Stimulated activated CD4-positive, alpha-beta T cell treated with anti-CD3 and anti-CD28 coated beads, Interleukin-12 subunit alpha, Interleukin-12 subunit beta, amount 100 ng/mL, for 4 hours (primary cell): ENCODE data around the gene DUSP11.
"Not testable (repeated sequence)": the region's sequence is repeated elsewhere in the genome, so short reads cannot be mapped to it uniquely, and the experiment has no call there.

Experiments
- DNase-seq: peaks from one replicate; pipeline ENCODE4 v3.0.0-alpha.2; 2020

Gene DUSP11

GRCh38 chr2:73779467-73780236, at the start of gene DUSP11:
Gene DUSP11 (minus strand): TSS chr2:73780103. CDS start chr2:73779974, 129 bp downstream.
- DNase-seq: peak; percentile 96

DNA sequence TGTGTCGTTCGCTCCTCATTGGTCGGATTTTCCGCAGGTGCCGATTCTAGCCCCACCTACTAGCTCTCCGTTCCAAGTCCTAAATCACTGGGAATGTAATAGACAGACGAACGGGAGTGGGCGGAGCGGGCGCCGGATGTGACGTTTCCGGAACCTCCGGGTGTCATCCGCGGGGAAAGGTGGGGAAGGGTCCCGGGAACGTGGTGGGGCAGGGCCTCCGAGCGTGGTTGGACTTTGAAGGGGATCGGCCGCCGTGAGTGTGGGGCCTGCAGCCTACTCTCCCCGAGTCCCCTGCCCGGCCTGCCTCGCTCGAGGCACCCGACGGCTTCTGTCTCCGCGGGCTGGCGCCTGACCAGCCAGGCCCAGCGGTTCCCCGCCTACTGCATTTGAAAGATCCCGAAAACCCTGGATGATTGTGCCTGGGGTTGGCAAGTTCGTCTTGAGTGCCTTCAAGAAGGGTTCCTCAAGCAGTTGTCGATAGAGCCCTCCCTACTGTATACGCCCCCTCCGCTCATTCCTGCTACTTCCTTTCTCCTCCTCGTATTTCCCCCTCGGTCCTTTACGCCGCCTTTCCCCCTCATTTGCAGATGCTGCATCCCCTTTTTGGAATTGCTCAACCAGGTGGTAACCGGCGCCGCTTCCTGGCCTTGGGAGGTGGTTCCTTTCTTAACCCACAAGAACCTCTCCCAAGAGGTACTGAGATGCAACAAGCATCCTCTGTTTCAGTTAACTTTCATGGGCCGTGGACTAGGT, 49.1 kb upstream of the DUSP11 start, which contains the start of gene STAMBP:
Gene STAMBP, plus strand, starts transcription at position 144 of the 753 bp plus-strand sequence. CDS start 1,896 bp downstream, outside the sequence.
- peak; percentile 82 for DNase-seq

- DNase-seq: no peak
Measured at GRCh38 chr2:73828389-73828817, 48.5 kb upstream of the DUSP11 start.

GRCh38 chr2:73827660-73828388, 47.9 kb upstream of the DUSP11 start:
- no peak for DNase-seq

GRCh38 chr2:73827018-73827417, 47.1 kb upstream of the DUSP11 start:
- DNase-seq: no peak

- no peak for DNase-seq
Measured at GRCh38 chr2:73825408-73825807, 45.5 kb upstream of the DUSP11 start.

GRCh38 chr2:73823916-73824523, 44.1 kb upstream of the DUSP11 start:
- DNase-seq: no peak

DNA sequence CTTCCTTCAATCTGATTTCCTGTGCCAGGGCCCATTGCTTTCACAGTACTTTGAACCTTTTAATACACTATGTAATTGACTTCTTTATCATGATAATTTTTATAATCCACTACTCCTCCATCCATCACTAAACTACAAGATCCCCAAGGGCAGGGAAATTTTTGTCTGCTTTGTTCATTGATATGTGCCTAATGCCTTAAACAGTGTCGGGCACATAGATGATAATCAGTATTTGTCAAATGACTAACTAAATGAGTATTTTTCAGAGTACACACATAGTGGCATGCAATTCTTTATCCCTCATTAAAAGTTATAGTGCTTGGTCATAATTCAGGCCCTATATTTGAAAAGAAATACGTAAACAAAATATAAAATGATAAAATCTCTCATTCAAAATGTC, 43.5 kb upstream of the DUSP11 start:
- no peak for DNase-seq

DNA sequence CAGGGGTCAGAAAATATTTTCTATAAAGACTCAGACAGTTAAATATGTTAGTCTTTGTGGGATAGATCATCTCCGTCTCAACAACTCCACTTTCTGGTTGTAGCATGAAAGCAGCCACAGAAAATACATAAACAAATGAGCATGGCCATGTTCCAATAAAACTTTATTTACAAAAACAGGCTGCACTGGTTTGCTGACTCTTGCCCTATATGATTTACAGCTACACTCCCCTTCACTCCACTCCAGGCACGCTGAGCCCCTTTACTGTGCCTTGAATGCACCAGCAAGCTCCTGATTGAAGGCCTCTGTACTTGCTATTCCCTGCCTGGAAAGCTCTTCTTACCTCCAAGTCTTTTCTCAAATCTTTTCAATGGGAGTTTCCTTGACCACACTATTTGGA, 43.1 kb upstream of the DUSP11 start:
- no peak for DNase-seq

GRCh38 chr2:73822276-73822675, 42.4 kb upstream of the DUSP11 start:
- DNase-seq: no peak

- DNase-seq: no peak
Measured at GRCh38 chr2:73821669-73822068, 41.8 kb upstream of the DUSP11 start.

GRCh38 chr2:73821227-73821626, 41.3 kb upstream of the DUSP11 start:
- DNase-seq: no peak

DNA sequence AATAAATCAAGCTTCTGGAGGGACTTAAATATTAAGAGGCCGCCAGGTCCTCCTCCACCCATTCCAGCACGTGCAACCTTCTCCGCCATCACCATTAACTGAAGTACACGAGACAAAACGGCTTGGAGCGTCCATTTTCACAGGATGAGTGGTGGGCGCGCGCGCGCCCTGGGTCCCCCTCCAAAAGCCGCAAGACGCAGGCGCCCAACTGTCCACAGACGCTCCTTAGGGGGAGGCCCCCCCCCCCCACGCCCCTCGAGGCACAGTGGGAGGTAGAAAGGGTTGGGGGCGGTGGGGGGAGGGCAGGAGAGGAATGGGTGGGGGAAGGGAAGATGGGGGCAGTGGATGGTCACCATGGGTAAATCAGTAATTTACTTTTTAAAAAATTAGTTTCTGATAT, 38.4 kb upstream of the DUSP11 start:
- DNase-seq: no peak

DNA sequence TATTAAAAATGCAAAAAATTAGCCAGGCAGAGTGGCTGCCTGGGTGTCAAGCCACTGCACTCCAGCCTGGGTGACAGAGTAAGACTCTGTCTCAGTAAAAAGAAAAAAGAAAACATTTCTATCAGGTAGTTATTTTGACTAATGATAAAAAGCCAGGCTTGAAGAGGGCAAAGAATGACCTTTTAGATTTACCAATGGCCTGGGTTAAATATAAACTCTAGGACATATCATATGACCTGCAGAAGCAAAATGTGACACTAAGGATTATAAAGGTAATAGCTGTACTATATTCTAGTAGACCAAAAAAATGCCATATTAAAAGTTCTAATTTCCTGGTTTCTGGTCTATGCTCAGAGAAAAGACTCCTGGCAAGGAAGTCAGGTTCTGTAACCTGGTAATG, 32.7 kb upstream of the DUSP11 start:
- no peak for DNase-seq

DNA sequence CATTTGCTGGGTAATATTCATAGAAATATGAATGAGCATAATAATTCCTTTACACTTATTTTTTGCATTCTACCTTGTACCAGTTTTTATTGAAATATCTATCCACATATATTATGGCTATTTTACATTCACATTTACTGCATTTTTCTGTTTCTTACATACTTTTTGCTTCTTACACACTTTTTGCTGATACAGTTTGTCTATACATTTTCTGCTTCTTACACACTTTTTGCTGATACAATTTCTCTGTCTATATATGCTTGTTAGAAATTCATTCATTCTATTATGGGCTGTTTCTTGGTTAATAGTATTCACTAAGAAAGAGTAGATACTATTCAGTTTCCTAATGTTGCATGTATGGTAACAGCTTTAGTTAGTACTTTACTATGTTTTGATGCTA, 32.0 kb upstream of the DUSP11 start:
- DNase-seq: no peak

GRCh38 chr2:73783883-73784282, 4.0 kb upstream of the DUSP11 start, which contains the start of gene C2orf78:
Gene C2orf78 (plus strand): TSS chr2:73784183. CDS start chr2:73784310, 127 bp downstream.
- DNase-seq: not testable (repeated sequence)

DNA sequence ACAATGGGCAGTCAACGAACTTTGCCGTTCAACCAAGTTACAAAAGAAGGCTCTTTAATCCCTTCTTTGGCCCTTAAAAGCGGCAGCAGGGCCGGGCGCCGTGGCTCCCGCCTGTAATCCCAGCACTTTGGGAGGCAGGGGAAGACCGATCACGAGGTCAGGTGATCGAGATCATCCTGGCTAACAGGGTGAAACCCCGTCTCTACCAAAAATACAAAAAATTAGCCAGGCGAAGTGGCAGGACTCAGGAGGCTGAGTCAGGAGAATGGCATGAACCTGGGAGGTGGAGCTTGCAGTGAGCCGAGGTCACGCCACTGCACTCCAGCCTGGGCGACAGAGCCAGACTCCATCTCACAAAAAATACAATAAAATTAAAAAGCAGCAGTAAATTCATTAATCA, 3.5 kb upstream of the DUSP11 start:
- not testable (repeated sequence) for DNase-seq

- DNase-seq: no peak
Measured at GRCh38 chr2:73780237-73780582, 307 bp upstream of the DUSP11 start.

- not testable (repeated sequence) for DNase-seq
Measured at GRCh38 chr2:73778867-73779466, 936 bp downstream of the DUSP11 start.

DNA sequence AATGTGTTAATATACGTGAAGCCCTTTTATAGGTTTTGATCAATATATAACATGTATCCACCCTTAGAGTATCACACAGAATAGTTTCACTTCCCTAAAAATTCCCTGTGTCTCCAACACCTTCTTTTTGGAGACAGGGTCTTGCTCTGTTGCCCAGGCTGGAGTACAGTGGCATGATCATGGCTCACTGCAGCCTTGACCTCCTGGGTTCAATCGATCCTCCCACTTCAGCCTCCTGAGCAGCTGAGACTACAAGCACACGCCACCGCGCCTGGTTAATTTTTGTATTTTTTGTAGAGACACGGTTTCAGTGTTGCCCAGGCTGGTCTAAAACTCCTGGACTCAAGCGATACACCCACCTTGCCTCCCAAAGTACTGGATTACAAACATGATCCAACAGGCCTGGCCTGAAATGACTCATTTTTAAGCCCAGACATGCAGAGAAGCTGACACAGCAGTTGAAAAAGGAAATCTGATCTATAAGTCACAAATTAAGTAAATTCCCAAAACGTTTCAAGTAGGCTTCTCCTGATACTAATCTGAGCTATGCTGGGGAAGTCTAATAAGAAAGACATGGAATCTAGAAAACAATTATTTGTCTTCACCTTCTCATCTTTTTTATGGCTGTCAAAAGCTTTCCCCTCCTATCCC, 2.9 kb downstream of the DUSP11 start:
- no peak for DNase-seq

- DNase-seq: no peak
Measured at GRCh38 chr2:73776381-73776780, 3.5 kb downstream of the DUSP11 start.

- DNase-seq: no peak
Measured at GRCh38 chr2:73772819-73773218, 7.1 kb downstream of the DUSP11 start.
